Endothelial cell of umbilical vein (primary cell): ENCODE measurements around the gene MAMSTR. TPM values are rescaled to one million over a fixed set of nuclear protein-coding genes. Genes with fewer than 3 reads are reported as not detected.

Source experiments
- BruUV-seq: library from RNA; stranded (reverse); fragments of 400-500 nt; replicated peaks from 2 replicates; lab custom pipeline; 2021; lab: Mats Ljungman, UMichigan
- CTCF ChIA-PET: fragments of 300-600, 350-600 bp; sonication (Branson Sonifier 250); formaldehyde crosslinking; loops from one replicate; lab custom pipeline; 2021; ENCODE audit warnings: antibody characterized with exemption, inconsistent platforms; lab: Charles Lee
- POLR2A ChIA-PET: fragments of 300-600, 350-600 bp; sonication (Branson Sonifier 250); formaldehyde crosslinking; loops from one replicate; lab custom pipeline; 2021; ENCODE audit warnings: antibody characterized with exemption, inconsistent platforms; lab: Charles Lee
- DNase-seq: peaks from one replicate; pipeline ENCODE4 v3.0.0-alpha.2; 2011; ENCODE audit warnings: low read depth, low spot score
- FAIRE-seq: peaks from 2 replicates; lab custom pipeline; 2011; peaks lifted over from hg19 to GRCh38; lab: Jason Lieb, UNC
- H2AFZ ChIP-seq: 2 replicates; pipeline ENCODE4 v1.6.0; 2012; ENCODE audit warnings: low read depth, low read length, control low read depth, inconsistent platforms
- H3K27ac ChIP-seq: 2 replicates; pipeline ENCODE4 v1.5.1; 2011; ENCODE audit warnings: low read depth, mild to moderate bottlenecking, control low read depth, low read length, moderate library complexity; ENCODE audit not compliant: insufficient read depth
- H3K27me3 ChIP-seq, 2 experiments: 2 replicates each; pipeline versions ENCODE4 v1.6.0 to v1.6.1; 2011; ENCODE audit warnings: low read length in 2 of 2, mixed read lengths in 1 of 2; ENCODE audit not compliant: control insufficient read depth in 2 of 2, insufficient read depth in 2 of 2
- H3K36me3 ChIP-seq, 2 experiments: 2 replicates in 1 of 2; 3 replicates in 1 of 2; pipeline ENCODE4 v1.5.1; 2011; ENCODE audit warnings: low read length in 2 of 2, mild to moderate bottlenecking in 1 of 2, moderate library complexity in 1 of 2; ENCODE audit not compliant: control insufficient read depth in 2 of 2, insufficient read depth in 2 of 2; ENCODE audit errors: extremely low read depth in 1 of 2
- H3K4me1 ChIP-seq: 3 replicates; pipeline ENCODE4 v1.5.1; 2011; ENCODE audit warnings: mild to moderate bottlenecking, low read length; ENCODE audit not compliant: control insufficient read depth, insufficient read depth; ENCODE audit errors: extremely low read depth
- H3K4me2 ChIP-seq: 2 replicates; pipeline ENCODE4 v1.6.1; 2011; ENCODE audit warnings: low read length, control low read depth, mixed read lengths; ENCODE audit not compliant: insufficient read depth
- H3K4me3 ChIP-seq, 3 experiments: fragments of 200-600 bp in 1 of 3; sonication (generic), shearing (Covaris generic) in 1 of 3; replicated peaks in 1 of 3; 2 replicates each; pipeline ENCODE4 v1.5.1; 2011 to 2016; ENCODE audit warnings: control low read depth in 3 of 3, low read length in 3 of 3, mild to moderate bottlenecking in 2 of 3, inconsistent platforms in 1 of 3, low read depth in 1 of 3, moderate library complexity in 1 of 3; ENCODE audit not compliant: insufficient read depth in 1 of 3
- H3K79me2 ChIP-seq: 2 replicates; pipeline ENCODE4 v1.6.0; 2012; ENCODE audit warnings: low read length, inconsistent platforms; ENCODE audit not compliant: control insufficient read depth, insufficient read depth
- H3K9ac ChIP-seq: replicated peaks from 2 replicates; pipeline ENCODE3; 2011; ENCODE audit warnings: low read length, control low read depth; ENCODE audit not compliant: insufficient read depth; ENCODE audit errors: extremely low read depth
- H3K9me1 ChIP-seq: replicated peaks from 3 replicates; pipeline ENCODE4 v1.6.0; 2011; ENCODE audit warnings: mild to moderate bottlenecking, low read length; ENCODE audit not compliant: control insufficient read depth, insufficient read depth; ENCODE audit errors: extremely low read depth
- H3K9me3 ChIP-seq: replicated peaks from 2 replicates; pipeline ENCODE4 v1.5.1; 2012; ENCODE audit warnings: low read length, inconsistent platforms; ENCODE audit not compliant: control insufficient read depth, insufficient read depth
- H4K20me1 ChIP-seq: replicated peaks from 2 replicates; pipeline ENCODE3; 2011; ENCODE audit warnings: mild to moderate bottlenecking, low read length; ENCODE audit not compliant: control insufficient read depth, insufficient read depth; ENCODE audit errors: extremely low read depth
- GATA2 ChIP-seq: IDR thresholded peaks from 2 replicates; pipeline ENCODE4 v1.7.0; 2011; ENCODE audit warnings: low read depth, mild to moderate bottlenecking, moderate library complexity, mixed read lengths, low read length; ENCODE audit not compliant: insufficient read length, insufficient read depth
- dilution Hi-C: fragments of 300-500 bp; cut with MboI; formaldehyde crosslinking; loops from one replicate; pipeline ENCODE4 v1.15.0; 2019; ENCODE audit warnings: low sequenced_read_pairs; ENCODE audit not compliant: extremely low pct_ligation_motif_present
- intact Hi-C: fragments of 100-400 bp; cut with micrococcal nuclease; formaldehyde crosslinking; loops from one replicate; pipeline ENCODE4 v1.10.0; 2022
- polyA plus RNA-seq, 4 experiments: library from polyadenylated mRNA; depleted of rRNA in 3 of 4; stranded (reverse) in 3 of 4; unstranded in 1 of 4; fragments of >200 nt; gene quantifications; 2 replicates each; pipeline versions ENCODE4 v1.2.1 to v1.2.3, GENCODE V29; 2011 to 2012; ENCODE audit warnings: missing spikeins in 1 of 4
- total RNA-seq: library from RNA; stranded (reverse); gene quantifications from 2 replicates; pipeline ENCODE4 v1.2.3, GENCODE V29; 2021
- TF ChIP-seq, protein P1 (sequence below), 2 donors: IDR thresholded peaks; 1 replicate in 1 of 2; 2 replicates in 1 of 2; pipeline ENCODE4 v1.5.1; 2011; ENCODE audit warnings: low read length in 2 of 2, mild to moderate bottlenecking in 2 of 2, moderate library complexity in 2 of 2, control low read depth in 1 of 2, inconsistent platforms in 1 of 2, low read depth in 1 of 2; ENCODE audit not compliant: insufficient read depth in 1 of 2; ENCODE audit errors: extremely low read depth in 1 of 2

MAMSTR gene
- total and polyA plus RNA-seq, 2 donors (not counting 3 experiments of a cell fraction or from before 2014, with no cell fraction given): 0.57 to 0.84 TPM

DNA sequence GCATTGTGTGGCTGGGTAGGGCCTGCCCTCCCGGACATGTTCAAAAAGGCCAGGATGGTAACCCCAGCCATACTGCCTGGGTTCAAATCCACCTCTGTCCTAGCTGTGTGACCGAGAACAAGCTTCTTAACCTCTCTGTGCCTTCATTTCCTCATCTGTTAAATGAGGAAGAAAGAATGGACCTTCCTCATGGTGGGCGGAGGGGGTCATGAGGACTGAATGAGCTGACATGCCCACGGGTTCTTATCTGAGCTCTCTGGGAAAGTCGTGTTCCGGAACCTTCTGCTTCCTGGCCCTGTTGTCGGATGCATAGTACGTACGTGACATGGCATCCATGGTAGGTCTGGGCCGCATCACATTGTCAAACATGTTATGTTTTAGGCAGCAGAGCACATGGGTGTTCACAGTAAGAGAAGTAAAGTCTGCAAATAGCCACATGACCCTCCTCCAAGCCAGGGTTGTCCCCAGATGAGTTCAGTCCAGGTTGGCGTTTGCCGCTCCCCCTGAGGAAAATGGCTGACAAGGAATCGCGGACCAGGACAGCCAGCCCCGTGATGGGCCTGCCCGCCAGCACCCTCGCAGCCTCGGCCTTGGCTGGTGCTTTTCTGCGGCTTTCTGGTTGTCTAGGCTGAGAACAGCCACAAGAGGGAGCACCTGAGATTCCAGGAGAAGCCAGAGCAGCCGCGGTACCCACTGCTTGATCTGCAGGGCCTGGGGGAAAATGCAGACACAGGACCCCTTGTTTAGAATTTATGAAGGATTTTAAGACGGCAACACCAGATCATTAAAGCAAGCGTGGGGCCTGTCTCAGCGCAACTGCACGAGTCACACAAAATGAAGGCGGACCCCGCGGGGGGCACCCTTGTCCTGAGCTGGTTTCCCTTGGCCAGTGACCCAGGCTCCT is 44.4 kb downstream of the MAMSTR start:
- no TSS peak for BruUV-seq
- Histone ChIP-seq H3K9me1 (no peaks in the 10 kb centered on the region), H3K27me3 (no peaks in the 10 kb centered on the region), H3K9me3 (no peaks in the 10 kb centered on the region), H3K4me1 (no peaks in the 10 kb centered on the region), H2AFZ (peak overlapping the region; percentile 41), H3K4me3 (no peak overlapping the region), H3K9ac (no peak overlapping the region), H3K27ac (no peak overlapping the region), H3K4me2 (no peak overlapping the region), H3K79me2 (no peaks in the 10 kb centered on the region), H3K36me3 (no peaks in the 10 kb centered on the region), H4K20me1 (no peaks in the 10 kb centered on the region)
- POLR2A ChIA-PET: interaction anchor here (1.2 kb wide), 1 partner anchor 50 kb away, joined by 3 read pairs; no protein-coding TSS in a partner anchor
- CTCF ChIA-PET: interaction anchor here (0.6 to 3.6 kb wide), 30 partner anchors 9 to 296 kb away, joined by 3 to 54 read pairs (median 6); partner anchors contain the start of genes CA11, FUT2, HSD17B14 and IZUMO1
- peak; percentile 88 for DNase-seq
- intact Hi-C loops: loop anchor here (1.0 to 2.0 kb wide), 6 partner anchors 29 to 167 kb away; partner anchors contain the start of gene CA11
- dilution Hi-C loops: no loop called here
- FAIRE-seq: peak; percentile 95
- TF ChIP-seq, protein P1, sequence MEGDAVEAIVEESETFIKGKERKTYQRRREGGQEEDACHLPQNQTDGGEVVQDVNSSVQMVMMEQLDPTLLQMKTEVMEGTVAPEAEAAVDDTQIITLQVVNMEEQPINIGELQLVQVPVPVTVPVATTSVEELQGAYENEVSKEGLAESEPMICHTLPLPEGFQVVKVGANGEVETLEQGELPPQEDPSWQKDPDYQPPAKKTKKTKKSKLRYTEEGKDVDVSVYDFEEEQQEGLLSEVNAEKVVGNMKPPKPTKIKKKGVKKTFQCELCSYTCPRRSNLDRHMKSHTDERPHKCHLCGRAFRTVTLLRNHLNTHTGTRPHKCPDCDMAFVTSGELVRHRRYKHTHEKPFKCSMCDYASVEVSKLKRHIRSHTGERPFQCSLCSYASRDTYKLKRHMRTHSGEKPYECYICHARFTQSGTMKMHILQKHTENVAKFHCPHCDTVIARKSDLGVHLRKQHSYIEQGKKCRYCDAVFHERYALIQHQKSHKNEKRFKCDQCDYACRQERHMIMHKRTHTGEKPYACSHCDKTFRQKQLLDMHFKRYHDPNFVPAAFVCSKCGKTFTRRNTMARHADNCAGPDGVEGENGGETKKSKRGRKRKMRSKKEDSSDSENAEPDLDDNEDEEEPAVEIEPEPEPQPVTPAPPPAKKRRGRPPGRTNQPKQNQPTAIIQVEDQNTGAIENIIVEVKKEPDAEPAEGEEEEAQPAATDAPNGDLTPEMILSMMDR (IDR thresholded peaks at IDR 0.05; ENCODE audit: extremely low read depth in 1 of 2, insufficient read depth in 1 of 2, low read depth in 1 of 2, low read length in 2 of 2): peak; percentile 86 to 92
- no peak for TF ChIP-seq GATA2
